Lower leg skin (tissue), 3 donors: ENCODE measurements around the gene HNRNPUL2.
"Not testable (repeated sequence)": the region's sequence is repeated elsewhere in the genome, so short reads cannot be mapped to it uniquely, and the experiment has no call there.

Source experiments
- POLR2A ChIP-seq, 2 donors: fragments of 450-650 bp; IDR thresholded peaks; one replicate each; pipeline ENCODE4 v1.6.1; 2016 to 2017; ENCODE audit warnings: antibody characterized with exemption in 2 of 2, mild to moderate bottlenecking in 1 of 2, moderate library complexity in 1 of 2
- TF ChIP-seq, protein P1 (sequence below), 3 donors: fragments of 450-650 bp; IDR thresholded peaks; one replicate each; pipeline ENCODE4 v1.5.1; 2016; ENCODE audit warnings: antibody characterized with exemption in 3 of 3, mild to moderate bottlenecking in 3 of 3, moderate library complexity in 2 of 3

DNA sequence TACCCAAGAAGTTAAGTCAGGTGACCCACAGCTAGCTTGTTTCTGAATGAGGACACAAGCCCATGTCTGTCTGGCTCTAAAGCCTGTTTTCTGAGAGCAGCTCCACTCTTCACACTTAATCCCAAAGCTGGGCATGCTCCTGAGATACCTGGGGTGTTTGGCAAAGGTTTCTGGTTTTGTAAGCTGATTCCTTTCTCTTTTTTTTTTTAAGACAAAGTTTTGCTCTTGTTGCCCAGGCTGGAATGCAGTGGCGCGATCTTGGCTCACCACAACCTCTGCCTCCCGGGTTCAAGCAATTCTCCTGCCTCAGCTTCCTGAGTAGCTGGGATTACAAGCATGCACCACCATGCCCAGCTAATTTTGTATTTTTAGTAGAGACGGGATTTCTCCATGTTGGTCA lies 33.6 kb downstream of the HNRNPUL2 start:
- TF ChIP-seq, protein P1, sequence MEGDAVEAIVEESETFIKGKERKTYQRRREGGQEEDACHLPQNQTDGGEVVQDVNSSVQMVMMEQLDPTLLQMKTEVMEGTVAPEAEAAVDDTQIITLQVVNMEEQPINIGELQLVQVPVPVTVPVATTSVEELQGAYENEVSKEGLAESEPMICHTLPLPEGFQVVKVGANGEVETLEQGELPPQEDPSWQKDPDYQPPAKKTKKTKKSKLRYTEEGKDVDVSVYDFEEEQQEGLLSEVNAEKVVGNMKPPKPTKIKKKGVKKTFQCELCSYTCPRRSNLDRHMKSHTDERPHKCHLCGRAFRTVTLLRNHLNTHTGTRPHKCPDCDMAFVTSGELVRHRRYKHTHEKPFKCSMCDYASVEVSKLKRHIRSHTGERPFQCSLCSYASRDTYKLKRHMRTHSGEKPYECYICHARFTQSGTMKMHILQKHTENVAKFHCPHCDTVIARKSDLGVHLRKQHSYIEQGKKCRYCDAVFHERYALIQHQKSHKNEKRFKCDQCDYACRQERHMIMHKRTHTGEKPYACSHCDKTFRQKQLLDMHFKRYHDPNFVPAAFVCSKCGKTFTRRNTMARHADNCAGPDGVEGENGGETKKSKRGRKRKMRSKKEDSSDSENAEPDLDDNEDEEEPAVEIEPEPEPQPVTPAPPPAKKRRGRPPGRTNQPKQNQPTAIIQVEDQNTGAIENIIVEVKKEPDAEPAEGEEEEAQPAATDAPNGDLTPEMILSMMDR (IDR thresholded peaks at IDR 0.05) = not testable (repeated sequence)
- not testable (repeated sequence) for TF ChIP-seq POLR2A (IDR thresholded peaks at IDR 0.05)
